HG03565 (cell line): ENCODE measurements around the gene DNAJC3.
"Not testable (repeated sequence)": the region's sequence is repeated elsewhere in the genome, so short reads cannot be mapped to it uniquely, and the experiment has no call there.

ENCODE experiments used
- ATAC-seq: cut with Tn5 transposase; IDR thresholded peaks from one replicate; pipeline ENCODE4 v1.9.1; 2021; ENCODE audit warnings: mild to moderate bottlenecking, moderate library complexity; ENCODE audit not compliant: unreplicated experiment

Gene DNAJC3

GRCh38 chr13:95676762-95677563 is at the start of gene DNAJC3:
Gene DNAJC3 (plus strand): TSS chr13:95677139. CDS start chr13:95677256, 117 bp downstream.
- ATAC-seq = peak; percentile 96

- ATAC-seq = no peak
Measured at GRCh38 chr13:95627590-95627989, 49.3 kb upstream of the DNAJC3 start.

- no peak for ATAC-seq
Measured at GRCh38 chr13:95628488-95628887, 48.5 kb upstream of the DNAJC3 start.

- ATAC-seq = no peak
Measured at GRCh38 chr13:95629071-95629470, 47.9 kb upstream of the DNAJC3 start.

GRCh38 chr13:95630593-95630992 is 46.3 kb upstream of the DNAJC3 start:
- ATAC-seq = no peak

- ATAC-seq = no peak
Measured at GRCh38 chr13:95636853-95637252, 40.1 kb upstream of the DNAJC3 start.

GRCh38 chr13:95641291-95642027 is 35.5 kb upstream of the DNAJC3 start:
- no peak for ATAC-seq

- no peak for ATAC-seq
Measured at GRCh38 chr13:95642028-95642621, 34.8 kb upstream of the DNAJC3 start.

GRCh38 chr13:95642999-95643398 is 33.9 kb upstream of the DNAJC3 start:
- no peak for ATAC-seq

GRCh38 chr13:95643571-95643935 is 33.4 kb upstream of the DNAJC3 start:
- no peak for ATAC-seq

- no peak for ATAC-seq
Measured at GRCh38 chr13:95643936-95644598, 32.9 kb upstream of the DNAJC3 start.

GRCh38 chr13:95644601-95645052 is 32.3 kb upstream of the DNAJC3 start, which contains the start of gene DZIP1:
Gene DZIP1 (minus strand): TSS chr13:95644706. CDS start chr13:95642029, 2,677 bp downstream.
- no peak for ATAC-seq

GRCh38 chr13:95647321-95647720 is 29.6 kb upstream of the DNAJC3 start:
- ATAC-seq = no peak

GRCh38 chr13:95650696-95651095 is 26.2 kb upstream of the DNAJC3 start:
- no peak for ATAC-seq

GRCh38 chr13:95652244-95652764 is 24.6 kb upstream of the DNAJC3 start:
- ATAC-seq = no peak

- ATAC-seq = no peak
Measured at GRCh38 chr13:95652821-95653220, 24.1 kb upstream of the DNAJC3 start.

- no peak for ATAC-seq
Measured at GRCh38 chr13:95656386-95657015, 20.4 kb upstream of the DNAJC3 start.

- ATAC-seq = no peak
Measured at GRCh38 chr13:95659500-95659899, 17.4 kb upstream of the DNAJC3 start.

- no peak for ATAC-seq
Measured at GRCh38 chr13:95660981-95661581, 15.9 kb upstream of the DNAJC3 start.

- ATAC-seq = not testable (repeated sequence)
Measured at GRCh38 chr13:95667235-95667634, 9.7 kb upstream of the DNAJC3 start.
